Omental fat pad (tissue), 4 donors: ENCODE data around the gene DHRSX. TPM values are rescaled to one million over a fixed set of nuclear protein-coding genes. Genes with fewer than 3 reads are reported as not detected.
A peak's percentile ranks its signal among the peaks of the same experiment; 100 is the strongest.
"Not testable (repeated sequence)": the region's sequence is repeated elsewhere in the genome, so short reads cannot be mapped to it uniquely, and the experiment has no call there.

ENCODE experiments used
- ATAC-seq: fragments of 150-250 bp; one replicate; pipeline ENCODE4 v1.9.1; 2016; ENCODE audit warnings: mild to moderate bottlenecking, moderate library complexity; ENCODE audit not compliant: low FRiP score
- DNase-seq: peaks from one replicate; pipeline ENCODE4 v3.0.0-alpha.2; 2019; ENCODE audit warnings: low spot score
- CTCF ChIP-seq, 3 donors: fragments of 450-650 bp; IDR thresholded peaks; one replicate each; pipeline ENCODE4 v1.5.1; 2016 to 2017; ENCODE audit warnings: antibody characterized with exemption in 3 of 3, mild to moderate bottlenecking in 3 of 3, moderate library complexity in 2 of 3
- total RNA-seq, 4 donors: library from RNA; depleted of rRNA; stranded (reverse); fragments of >200 nt; gene quantifications; one replicate each; pipeline ENCODE4 v1.1.0, GENCODE V29; 2016

The DHRSX gene
- total RNA-seq, 4 donors from 2014 or later, result 18.6 to 34.2 (median 21.4) TPM

GRCh38 chrX:2371026-2371711, 129.6 kb downstream of the DHRSX start:
- no peak for TF ChIP-seq CTCF (IDR thresholded peaks at IDR 0.05)
- ATAC-seq, result peak; percentile 86
- no peak for DNase-seq

- ATAC-seq (no peak), DNase-seq (no peak)
- TF ChIP-seq CTCF (IDR thresholded peaks at IDR 0.05), result no peak
Observed at GRCh38 chrX:2370456-2370855, 130.3 kb downstream of the DHRSX start.

DNA sequence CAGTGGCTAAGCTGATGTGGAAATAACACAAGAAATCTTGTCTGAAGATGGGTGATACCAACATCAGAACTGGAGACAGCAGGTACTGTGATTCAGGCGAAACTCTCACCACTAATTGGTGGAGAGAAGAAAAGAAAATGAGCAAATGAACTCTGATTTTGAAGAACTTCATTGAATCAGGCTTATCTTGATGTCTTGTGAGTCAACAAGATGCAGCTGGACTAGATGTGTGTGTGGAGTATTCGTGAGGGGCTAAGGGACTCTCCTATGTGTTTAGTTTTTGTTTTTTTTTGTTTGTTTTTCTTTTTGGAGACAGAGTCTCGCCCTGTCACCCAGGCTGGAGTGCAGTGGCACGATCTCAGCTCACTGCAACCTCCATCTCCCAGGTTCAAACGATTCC, 131.6 kb downstream of the DHRSX start:
- ATAC-seq (no peak), DNase-seq (no peak)
- no peak for TF ChIP-seq CTCF (IDR thresholded peaks at IDR 0.05)

DNA sequence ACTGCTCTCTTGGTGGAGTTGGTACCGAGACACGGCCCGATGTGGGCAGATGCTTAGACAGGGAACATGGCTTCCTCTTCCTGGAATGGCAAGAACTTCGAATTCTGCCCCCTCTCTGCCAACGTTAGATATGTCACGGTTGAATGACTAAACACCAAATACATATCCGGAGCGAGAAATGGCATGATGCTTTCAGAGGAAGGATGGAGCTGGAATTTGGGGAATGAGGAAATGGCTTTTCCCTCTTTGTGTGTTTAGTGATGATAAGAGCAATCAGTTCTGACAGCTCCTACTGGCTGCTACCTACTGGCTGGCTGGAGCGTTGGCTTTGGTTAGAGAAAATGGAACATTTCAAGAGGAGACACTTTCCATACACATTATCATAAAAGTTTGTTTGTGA, 140.0 kb downstream of the DHRSX start:
- ATAC-seq, result no peak
- no peak for TF ChIP-seq CTCF (IDR thresholded peaks at IDR 0.05)

GRCh38 chrX:2359522-2359921, 141.3 kb downstream of the DHRSX start:
- not testable (repeated sequence) for DNase-seq, ATAC-seq

More for the DNA sequence above, 140.0 kb downstream of the DHRSX start:
- DNase-seq, result no peak

- DNase-seq (no peak), ATAC-seq (no peak)
- TF ChIP-seq CTCF (IDR thresholded peaks at IDR 0.05), result no peak
Observed at GRCh38 chrX:2351999-2352995, 148.5 kb downstream of the DHRSX start.

DNA sequence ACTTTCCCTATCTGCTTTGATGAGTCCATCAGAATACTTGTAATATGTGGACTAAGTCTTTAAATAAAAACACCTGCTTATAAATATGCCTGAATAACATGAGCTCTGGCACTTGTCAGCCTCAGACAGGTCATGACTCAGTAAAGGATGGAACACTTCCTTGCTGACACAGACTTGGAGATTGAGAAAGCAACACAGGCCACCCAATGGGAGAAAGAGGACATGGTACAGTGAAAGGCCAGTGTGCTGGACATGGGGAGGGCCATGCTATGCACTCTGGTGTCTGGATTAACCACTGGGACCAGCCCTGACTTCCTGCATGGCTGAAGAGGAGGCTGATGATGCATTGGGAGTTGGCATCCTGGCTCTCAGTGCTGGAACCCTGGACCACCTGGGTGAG, 149.5 kb downstream of the DHRSX start:
- DNase-seq, result no peak
- no peak for ATAC-seq
- no peak for TF ChIP-seq CTCF (IDR thresholded peaks at IDR 0.05)

DNA sequence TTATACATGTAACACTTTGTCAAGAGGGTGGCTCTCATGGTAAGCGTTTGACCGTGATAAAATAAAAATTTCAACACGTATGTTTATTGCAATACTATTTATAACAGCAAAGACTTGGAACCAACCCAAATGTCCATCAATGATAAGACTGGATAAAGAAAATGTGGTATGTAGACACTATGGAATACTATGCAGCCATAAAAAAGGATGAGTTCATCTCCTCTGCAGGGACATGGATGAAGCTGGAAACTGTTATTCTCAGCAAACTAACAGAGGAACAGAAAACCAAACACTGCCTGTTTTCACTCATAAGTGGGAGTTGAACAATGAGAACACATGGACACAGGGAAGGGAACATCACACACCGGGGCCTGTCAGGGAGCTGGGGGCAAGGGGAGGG, 150.1 kb downstream of the DHRSX start:
- DNase-seq, ATAC-seq: not testable (repeated sequence)

DNA sequence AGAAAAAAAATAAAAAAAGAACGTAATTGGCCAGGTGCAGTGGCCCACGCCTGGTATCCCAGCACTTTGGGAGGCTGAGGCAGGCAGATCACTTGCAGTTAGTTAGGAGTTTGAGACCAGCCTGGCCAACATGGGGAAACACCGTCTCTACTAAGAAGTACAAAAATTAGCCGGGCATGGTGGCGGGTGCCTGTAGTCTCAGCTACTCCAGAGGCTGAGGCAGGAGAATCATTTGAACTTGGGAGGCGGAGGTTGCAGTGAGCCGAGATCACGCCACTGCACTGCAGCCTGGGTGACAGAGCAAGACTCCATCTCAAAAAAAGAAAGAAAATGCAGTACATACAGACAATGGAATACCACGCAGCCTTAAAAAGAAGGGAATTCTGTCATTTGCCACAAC, 150.7 kb downstream of the DHRSX start:
- DNase-seq, result not testable (repeated sequence)

More for the DNA sequence above, 150.7 kb downstream of the DHRSX start:
- not testable (repeated sequence) for ATAC-seq
